GM19455 (cell line): ENCODE results near the gene COX10.

Experiments
- ATAC-seq: cut with Tn5 transposase; IDR thresholded peaks from one replicate; pipeline ENCODE4 v1.9.1; 2021; ENCODE audit not compliant: unreplicated experiment

Gene COX10

DNA sequence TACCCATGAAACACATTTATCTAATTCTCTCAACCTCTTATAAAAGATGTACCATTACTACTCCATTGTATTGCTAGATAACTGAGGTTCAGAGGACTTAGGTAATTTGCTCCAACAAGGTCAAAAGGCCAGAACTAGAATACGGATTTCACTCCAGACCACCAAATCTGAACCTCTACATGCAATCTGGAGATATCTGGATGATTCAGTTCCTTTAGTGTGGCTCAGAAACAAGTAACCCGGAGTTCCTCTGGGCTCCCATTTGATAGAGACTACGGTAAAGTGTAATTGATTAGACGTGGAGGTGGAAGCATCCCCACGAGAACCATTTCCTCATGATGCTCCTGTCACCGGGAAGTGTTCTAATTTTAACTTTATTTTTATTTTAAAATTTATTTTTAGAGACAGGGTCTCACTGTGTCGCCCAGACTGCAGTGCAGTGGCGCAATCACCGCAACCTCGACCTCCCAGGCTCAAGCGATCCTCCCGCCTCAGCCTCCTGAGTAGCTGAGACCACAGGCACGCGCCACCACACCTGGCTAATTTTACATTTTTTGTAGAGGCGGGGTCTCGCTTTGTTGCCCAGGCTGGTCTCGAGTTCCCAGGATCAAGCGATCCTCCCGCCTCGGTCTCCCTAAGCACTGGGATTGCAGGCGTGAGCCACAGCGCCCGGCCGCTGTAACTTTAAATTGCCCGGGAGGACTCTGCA lies 608 bp upstream of the COX10 start:
- peak; percentile 24 for ATAC-seq

DNA sequence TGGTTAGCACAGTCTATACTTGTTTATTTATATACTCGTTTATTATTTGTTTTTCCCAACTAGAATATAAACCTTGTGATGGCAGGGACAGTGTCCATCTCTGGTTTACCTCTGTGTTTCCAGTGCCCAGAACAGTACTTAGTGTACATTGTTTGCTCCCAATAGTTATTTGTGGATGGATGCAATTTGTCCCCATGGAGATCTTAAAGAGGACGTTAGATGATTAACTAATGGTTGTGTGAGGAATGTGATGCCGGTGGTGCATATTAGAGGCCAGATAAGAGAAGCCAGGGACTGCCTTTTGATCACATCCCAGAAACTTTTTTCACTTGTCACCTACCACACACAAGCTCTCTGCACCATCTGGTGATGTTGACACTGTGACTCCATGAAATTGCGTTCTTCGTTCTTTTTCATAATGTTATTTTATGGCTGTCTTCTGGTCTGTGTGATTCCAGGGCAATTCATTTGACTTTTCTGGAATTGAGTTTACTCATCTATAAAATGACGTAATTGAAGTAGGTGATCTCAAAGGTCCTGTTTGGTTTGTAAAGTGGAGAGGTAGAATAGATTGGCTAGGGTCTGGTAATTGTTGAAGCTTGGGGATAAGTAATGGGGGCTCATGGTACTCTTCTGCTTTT lies 1.2 kb downstream of the COX10 start:
- no peak for ATAC-seq

DNA sequence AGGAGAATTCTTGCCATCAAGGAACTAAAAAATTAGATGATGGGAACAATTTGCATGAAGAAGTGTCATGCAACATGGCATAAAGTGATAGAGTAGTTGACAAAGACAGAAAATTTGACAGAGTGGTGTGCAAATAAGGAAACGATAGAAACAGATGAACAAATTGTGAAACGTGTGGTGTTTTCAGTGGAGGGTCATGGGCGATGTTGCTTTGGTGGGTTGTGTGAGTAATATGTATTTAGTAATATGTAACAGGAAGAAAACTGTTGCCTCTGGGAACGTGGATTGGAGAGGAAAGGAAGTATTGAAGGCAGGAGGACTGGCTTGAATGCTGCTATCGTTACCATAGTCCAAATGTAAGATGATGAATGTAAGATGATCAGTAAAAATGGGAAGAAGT lies 3.6 kb downstream of the COX10 start:
- no peak for ATAC-seq

DNA sequence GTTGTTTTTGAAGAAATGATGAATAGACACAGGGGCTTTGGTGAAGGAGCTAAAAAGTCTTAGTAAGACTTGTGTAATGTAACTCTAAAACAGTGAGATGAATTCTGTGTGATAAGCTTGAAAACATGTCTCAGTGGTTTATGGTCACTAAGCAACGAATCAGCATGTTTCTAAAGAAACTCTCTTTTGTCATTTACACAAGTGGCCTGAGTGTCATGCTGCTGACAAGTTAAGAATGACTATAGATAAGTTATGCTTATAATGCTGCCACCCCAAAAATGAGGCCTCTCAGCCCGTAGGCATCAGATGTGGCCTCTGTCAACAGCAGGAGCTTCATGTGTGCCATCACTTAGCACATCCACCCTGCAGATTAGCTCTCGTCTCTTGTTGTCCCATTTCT lies 8.7 kb downstream of the COX10 start:
- no peak for ATAC-seq

DNA sequence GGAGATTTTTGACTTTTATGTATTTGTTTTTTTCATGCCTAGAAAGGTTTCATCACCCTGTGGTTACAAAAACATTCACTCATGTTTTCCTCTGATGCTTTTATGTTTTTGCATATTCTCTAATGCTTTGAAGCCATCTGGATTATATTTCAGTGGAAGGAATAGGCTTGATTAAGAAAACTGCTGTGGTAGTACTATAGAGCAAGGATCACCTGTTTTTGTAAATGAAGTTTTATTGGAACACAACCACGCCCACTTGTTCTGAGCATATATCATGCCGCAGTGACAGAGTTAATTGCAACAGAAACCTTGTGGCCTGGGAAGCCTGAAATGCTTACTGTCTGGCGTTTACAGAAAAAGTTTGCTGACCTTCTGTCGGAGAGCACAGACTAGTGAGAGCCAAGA lies 11.5 kb downstream of the COX10 start:
- ATAC-seq = no peak

DNA sequence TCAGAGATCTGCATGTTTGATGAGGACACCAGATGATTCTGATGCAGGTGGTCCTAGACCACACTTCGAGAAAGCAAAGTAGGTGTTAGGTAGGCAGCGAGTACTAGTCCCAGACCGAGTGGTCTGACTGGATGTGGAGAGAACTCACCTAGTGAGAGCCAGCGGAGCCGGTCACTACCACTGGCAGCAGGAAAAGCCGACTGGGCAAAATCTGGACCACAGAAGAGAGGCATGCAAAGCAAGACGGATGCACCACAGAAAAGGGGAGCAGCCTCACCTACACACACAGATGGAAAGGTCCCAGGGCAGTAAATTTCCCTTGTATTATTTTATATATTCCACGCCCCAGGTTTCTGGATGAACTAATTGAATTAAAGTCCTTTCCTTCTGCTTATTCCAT lies 13.5 kb downstream of the COX10 start:
- no peak for ATAC-seq

DNA sequence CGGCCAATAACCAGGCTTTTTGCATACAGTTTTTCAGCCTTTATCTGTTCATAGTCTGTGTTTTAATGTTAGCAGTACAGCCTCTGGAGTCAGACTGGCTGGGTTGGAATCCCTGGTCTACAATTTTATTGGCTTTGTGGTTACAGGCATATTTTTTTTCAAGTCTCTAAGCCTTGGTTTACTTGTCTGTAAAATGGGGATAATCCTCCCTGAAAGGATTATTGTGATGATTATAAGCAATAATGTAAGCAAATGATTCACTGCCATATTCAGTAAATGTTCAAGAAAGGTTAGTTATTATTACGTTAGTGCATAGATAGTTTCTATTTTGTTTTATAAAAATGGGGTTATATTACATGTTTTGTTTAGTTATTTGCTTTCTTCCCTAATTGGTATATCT lies 15.7 kb downstream of the COX10 start:
- no peak for ATAC-seq

DNA sequence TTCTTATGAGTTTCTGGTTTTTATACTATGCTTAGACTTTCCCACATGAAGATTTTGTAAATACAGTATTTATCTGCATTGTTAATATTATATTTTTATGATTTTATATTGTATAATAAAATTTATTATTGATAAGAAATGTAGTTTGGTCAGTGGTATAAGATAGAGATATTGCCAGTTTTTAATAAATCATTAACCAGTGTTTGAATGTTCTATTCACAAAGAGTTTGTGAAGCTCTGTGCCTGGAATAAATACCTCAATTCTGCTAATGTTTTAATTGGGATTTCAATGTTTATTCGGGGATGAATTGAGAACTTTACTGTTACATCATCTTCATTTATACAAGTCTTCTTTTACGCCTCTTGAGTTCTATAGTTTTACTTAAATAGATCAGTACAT lies 16.9 kb downstream of the COX10 start:
- no peak for ATAC-seq

DNA sequence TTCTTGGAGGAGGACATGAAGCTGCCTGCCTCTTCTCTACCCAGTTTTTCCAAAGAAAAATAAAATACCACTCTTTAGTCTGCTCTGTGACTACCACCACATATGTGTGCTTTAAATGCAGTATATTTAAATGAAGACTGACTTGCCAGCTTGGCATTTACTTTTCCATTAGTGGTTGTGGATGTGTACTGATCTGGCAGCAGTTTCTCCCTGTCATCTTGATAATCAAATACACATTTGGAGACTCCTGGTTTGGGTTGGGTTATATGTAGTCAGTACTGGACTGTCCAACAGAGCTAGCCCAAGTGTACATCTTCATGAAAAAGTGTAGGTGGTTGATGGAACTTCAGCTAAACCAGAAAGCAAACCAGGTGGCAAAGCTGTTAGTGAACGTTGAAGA lies 19.9 kb downstream of the COX10 start:
- ATAC-seq = no peak

DNA sequence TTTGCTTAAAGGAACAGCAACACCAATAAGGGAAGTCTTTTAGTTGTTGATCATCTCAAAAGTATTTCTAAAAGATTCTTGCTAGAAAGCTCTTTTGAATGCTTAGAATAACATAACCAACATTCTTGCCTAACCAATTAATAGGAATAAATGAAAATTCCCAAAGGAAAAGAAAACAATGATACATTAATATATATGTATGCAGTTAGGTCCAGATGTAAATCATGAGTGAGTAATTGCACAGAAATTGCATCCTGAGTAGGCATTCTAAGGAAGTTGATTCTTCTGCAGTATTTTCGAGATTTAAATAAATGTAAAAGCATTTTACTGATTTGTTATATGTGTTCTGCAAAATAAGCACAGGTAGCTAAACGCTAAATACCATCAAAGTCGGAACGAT lies 22.1 kb downstream of the COX10 start:
- no peak for ATAC-seq

DNA sequence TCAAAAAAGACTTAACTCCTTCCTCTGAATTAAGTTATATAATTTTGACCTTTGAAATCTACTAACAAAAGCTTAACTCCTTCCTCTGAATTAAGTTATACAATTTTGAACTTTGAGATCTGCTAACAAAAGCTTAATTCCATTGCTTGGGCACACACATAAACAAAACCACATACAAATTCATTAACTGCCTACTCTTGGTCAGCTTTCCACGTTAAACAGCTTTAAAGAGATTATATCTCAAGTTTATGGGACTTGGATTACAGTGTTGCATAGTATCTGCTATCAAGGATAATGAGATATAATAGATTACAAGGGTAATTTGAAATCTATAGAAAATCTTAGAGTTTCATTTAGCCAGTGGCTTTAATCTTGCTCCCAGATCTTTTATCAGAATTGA lies 23.5 kb downstream of the COX10 start:
- ATAC-seq = no peak

DNA sequence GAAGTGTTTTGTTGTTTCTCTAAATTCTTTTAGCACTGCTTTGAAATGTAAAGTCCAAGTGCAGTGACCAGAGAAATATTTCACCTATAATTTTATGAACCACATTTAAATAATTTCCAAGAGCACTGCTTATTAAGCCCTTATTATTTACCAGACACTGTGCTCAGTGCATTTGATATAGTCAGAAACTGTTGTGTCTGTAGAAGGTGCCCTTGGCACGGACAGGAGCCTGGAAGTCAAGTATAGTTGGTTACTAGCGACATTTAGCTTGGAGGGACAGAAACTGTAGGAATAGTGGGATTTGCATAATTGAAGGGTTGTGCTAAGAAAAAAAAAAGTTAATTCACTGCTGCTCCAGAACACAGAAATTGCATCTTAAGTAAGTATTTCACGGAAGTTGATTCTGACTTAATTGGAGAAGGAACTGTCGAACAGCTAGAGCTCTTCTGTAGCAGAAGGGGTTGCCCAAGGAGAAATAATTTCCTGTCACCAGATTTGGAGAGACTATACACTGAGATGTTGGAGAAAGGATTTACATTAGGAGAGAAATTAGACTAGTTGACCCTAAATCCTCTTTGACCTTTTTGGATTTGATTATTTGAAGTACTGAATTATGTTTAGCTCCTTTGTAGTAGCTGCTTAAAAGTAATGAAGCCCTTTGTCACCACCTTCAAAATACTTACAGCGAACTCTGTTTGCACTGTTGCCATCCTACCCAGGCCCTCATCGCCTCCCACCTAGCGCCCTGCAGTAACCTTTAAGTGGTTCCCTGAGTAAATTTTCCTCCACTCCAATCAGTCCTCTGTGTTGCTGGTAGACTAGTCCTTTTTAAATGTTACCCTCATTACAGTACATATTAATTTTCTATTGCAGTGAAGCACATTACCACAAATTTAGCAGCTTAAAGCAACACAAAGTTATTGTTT lies 25.6 kb downstream of the COX10 start:
- ATAC-seq = no peak

DNA sequence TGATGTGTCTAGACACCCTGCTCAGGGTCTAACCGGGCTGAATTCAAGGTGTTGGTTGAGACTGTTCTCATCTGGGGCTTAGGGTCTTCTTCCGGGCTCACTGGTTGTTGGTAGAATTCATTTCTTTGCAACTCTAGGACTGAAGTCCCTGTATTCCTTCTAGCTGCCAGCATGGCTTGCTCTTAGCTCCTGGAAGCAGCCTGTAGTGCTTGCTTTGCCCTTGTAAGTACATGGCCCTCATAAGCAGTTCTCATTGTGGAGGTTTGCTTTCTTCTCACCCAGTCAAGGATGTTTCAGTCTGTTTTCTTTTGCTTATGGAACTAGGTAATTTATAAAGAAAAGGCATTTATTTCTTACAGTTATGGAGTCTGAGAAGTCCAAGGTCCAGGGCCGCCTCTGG lies 26.3 kb downstream of the COX10 start:
- no peak for ATAC-seq

DNA sequence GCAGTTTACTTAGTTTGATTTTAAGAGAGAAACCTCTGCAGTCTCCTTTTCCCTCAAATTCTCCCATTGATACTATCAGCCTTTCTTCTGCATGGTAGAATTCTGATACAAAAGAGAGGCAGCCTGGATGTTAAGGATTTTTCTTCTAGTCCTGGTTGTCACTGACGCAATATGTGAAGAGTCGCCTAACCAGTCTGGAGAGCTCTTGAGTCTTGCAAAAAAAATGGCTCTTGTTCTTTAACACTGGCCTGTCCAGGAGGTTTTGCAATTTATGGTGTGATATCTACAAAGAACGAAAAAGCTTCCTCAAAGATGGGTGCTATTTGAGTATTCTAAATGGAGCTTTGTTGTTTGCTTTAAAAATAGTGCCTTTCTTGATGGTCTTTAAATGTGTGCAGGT lies 28.9 kb downstream of the COX10 start:
- ATAC-seq = no peak

DNA sequence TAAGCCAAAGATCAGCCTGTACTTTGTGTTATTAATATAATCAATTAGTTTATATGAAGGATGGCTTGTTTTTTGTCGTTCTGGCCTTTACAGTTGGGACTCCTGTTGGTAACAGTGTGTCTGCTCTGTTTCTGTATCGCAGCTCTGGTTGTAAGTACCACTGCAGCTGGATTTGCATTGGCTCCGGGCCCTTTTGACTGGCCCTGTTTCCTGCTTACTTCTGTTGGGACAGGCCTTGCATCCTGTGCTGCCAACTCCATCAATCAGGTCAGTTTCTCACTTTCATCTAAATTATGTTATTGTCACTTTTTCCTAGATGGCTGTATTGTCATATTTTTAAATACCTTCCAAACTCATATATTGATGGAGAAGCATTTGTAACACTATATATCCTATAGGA lies 32.7 kb downstream of the COX10 start:
- no peak for ATAC-seq

DNA sequence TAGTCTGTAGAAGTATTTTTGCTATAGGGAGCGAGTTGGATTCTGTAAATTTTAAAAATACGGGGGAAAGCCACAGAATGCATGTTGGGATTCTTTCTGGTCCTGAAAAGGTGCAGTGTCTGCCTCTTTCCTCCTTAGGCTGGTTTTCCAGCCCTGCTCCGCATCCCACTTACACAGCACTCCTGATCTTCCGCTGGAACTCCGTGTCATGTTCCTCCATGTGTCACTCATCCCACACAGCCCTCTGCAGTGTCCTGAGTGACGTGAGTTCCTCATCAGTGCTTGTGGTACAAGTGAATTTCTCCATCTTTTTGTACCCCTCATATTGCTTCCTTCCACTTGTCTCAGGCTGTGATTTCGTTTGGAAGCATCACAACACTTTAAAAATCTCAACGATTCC lies 34.5 kb downstream of the COX10 start:
- ATAC-seq = no peak

DNA sequence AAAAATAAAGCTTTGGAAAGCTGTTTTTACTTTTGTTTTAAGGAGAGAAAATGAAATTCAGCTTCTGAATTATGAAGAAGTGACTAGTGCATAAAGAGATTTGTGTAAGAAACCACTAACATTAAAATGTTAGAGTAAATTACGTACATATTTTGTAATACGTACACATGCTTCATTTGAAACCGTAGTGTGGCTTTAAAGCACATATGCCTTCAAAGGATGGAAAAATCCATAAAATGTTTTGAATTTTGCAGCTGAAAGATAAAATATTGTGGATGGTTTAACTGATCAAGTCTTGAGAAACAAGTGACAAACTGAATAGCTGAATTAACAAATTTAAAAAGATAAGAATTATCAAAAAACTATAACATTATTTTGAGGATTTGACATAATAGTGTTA lies 35.4 kb downstream of the COX10 start:
- no peak for ATAC-seq

DNA sequence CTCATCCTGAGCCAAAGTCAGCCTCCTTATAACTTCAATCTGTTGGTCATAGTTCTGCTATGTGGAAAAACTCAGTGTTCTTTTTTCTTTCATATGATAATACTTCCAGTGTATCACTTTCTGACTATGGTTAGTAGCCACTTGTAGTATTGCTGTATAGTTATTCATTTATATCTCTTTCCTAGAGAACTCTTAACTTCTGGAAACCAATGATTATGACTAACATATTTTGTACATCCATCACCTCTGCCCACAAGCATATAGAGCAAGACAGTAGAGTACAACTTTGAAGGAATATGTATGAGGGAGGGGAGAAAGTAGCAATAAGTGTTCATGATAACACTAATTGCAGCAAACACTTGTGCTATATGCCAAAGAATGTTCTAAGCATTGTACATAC lies 38.6 kb downstream of the COX10 start:
- no peak for ATAC-seq

DNA sequence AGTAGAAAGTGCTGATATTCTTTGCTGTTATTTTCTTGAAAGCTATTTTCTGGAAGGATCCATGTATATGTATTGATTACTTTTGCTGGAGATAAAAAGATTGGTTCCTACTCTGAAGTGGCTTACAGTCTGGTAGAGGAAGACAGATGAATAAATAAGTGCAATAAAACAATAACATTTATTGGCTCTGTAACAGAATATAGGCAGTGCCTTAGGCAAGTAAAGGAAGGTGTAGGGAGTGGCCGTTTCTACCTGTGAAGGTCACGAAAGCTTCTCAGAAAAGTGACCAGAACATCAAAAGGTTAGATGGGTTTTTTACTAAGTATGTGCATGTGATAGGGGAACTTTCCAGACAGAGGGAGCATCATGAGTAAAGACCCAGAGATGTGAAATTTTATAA lies 43.1 kb downstream of the COX10 start:
- no peak for ATAC-seq

DNA sequence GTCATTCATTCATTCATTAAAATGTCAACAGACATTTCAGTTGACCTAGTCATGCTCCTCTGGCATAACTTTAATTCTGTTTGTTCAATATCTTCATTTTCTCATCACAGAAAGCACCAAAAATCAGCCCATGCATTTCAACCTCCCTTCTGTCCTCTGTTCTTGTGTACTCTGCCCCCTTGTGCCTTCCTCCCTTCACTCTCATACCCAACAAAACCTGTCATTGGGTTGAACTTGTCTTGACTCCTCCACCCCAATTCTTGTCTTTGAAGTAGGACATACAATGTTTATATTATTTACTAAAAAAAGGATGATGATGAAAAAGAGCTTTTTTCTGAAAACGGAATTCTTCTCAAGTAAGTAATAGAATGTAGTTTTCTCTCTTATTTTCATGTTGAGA lies 43.8 kb downstream of the COX10 start:
- ATAC-seq = no peak

DNA sequence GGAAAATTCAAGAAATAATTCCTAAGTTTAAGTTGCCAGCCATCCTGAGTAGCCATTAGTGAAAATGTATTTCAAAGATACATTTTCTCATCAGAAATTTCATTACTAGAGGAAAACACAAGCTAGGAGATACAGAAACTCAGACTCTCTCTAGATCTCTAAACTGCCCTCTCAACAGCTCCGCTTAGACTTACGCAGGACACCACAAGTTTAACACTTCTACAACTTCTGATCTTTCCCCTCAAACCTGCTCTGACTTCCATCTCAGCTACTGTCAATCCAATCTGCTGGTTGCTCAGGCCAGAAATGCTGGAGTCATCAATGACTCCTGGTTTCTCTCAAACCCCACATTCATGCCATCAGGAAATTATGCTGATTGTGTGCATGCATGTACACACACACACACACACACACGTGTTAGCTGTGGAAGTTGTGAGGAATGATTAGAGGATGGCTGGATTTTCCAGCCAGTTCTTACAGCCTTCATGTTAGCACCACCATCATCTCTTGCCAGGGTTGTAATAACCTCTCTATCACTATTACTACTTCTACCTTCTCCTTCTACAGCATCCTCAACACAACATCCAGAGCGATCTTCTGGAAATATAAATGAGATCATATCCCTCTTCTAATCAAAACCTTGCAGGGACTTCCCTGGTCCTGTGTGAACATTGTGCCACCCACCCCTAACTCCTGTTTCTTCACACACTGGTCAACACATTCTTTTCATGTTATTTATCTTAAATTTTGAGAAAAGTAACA lies 47.1 kb downstream of the COX10 start:
- no peak for ATAC-seq
